ENCODE data around the gene CST9L.

The CST9L gene

DNA sequence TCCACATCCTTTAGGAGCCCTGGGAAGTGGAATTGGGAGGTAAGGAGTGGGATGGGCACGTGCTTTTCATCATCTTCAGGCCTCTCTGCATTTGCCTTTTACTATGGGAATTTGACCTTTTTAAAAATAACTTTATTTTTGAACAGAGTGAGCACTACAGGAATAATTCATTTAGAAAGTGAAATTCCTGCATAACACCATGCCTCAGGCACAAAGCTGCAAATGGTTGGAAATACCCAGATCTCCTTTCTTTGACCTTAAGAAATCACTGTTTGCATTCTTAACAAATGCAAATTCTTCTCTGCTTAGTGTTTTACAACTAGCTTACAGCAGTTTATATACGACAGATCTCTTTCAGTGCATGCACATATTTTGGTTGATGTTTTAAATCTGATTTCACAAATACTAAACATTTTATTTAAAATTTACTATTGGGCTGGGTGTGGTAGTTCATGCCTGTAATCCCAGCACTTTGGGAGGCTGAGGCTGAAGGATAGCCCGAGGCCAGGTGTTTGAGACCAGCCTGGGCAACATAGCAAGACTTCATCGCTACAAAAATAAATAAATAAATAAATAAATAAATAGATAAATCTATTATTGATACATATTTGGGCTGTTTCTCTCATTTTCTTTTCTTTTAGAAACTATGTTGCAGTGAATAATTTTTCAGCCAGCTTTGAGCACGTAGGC is 52.9 kb downstream of the CST9L start:
- Histone ChIP-seq H3K36me3 (no peaks in the 10 kb centered on the region), H3K9ac (no peak overlapping the region), H3K27ac (no peak overlapping the region), H3K4me2 (no peak overlapping the region), H3K4me3 (no peak overlapping the region), H3K9me3 (no peaks in the 10 kb centered on the region), H3K27me3 (no peaks in the 10 kb centered on the region), H4K20me1 (no peaks in the 10 kb centered on the region), H3K4me1 (peaks cover 6% of the 10 kb centered on the region; the same call in 1 of the 2 replicates)
- TF ChIP-seq Cebpa-rat (IDR thresholded peaks at IDR 0.05), result no peak

DNA sequence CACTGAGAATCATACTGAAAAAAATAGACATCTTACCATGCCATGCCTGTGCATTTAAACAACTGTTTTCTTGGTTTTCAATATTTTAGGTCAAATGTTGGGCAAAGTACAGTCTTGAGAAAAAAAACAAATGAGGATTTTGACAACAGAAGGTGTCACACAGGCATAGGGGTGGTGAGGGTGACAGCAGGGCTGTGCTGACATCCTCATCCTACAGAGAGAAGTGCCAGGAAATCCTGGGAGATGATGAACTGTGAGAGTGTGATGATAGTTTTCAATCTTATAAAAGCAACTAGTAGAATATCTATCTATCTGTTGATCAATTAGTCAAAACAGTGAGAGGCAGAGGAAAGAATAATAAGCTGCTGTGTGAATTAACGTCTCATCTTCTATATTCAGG is 53.4 kb downstream of the CST9L start:
- Histone ChIP-seq H3K9me3 (no peaks in the 10 kb centered on the region), H3K9ac (no peak overlapping the region), H3K36me3 (no peaks in the 10 kb centered on the region), H3K27ac (no peak overlapping the region), H3K4me3 (no peak overlapping the region), H3K4me1 (peaks cover 6% of the 10 kb centered on the region), H3K27me3 (no peaks in the 10 kb centered on the region), H3K4me2 (no peak overlapping the region), H4K20me1 (no peaks in the 10 kb centered on the region)
- no peak for TF ChIP-seq Cebpa-rat (IDR thresholded peaks at IDR 0.05)

All from BLaER1 (cell line).